DND-41 (cell line): ENCODE results near the gene KRTAP10-3.

Source experiments
- ATAC-seq: fragments of 200-7000 bp; cut with Tn5 transposase; 3 replicates; pipeline ENCODE4 v1.9.1; 2021; ENCODE audit warnings: low read depth; ENCODE audit not compliant: insufficient read depth
- DNase-seq: peaks from one replicate; pipeline ENCODE4 v3.0.0-alpha.2; 2020
- H2AFZ ChIP-seq: 2 replicates; pipeline ENCODE4 v1.6.0; 2012; ENCODE audit warnings: low read depth, low read length
- H3K27ac ChIP-seq: 2 replicates; pipeline ENCODE4 v1.5.1; 2012; ENCODE audit warnings: low read length, inconsistent platforms
- H3K27me3 ChIP-seq: fragments of 200-600 bp; sonication (generic); 2 replicates; pipeline ENCODE4 v1.6.0; 2012; ENCODE audit warnings: low read length, mild to moderate bottlenecking, inconsistent platforms; ENCODE audit not compliant: insufficient read depth, poor library complexity
- H3K36me3 ChIP-seq: 2 replicates; pipeline ENCODE4 v1.5.1; 2012; ENCODE audit warnings: low read length, inconsistent platforms; ENCODE audit not compliant: insufficient read depth
- H3K4me1 ChIP-seq: 2 replicates; pipeline ENCODE4 v1.5.1; 2012; ENCODE audit warnings: mild to moderate bottlenecking, low read length; ENCODE audit not compliant: insufficient read depth
- H3K4me2 ChIP-seq: 2 replicates; pipeline ENCODE4 v1.6.0; 2012; ENCODE audit warnings: mild to moderate bottlenecking, moderate library complexity, low read length, inconsistent platforms; ENCODE audit not compliant: insufficient read depth
- H3K4me3 ChIP-seq, 2 experiments: fragments of 200-600 bp in 1 of 2; shearing (Covaris generic) in 1 of 2; 2 replicates each; pipeline ENCODE4 v1.5.1; 2012 to 2016; ENCODE audit warnings: inconsistent platforms in 2 of 2, low read length in 2 of 2, mild to moderate bottlenecking in 2 of 2, low read depth in 1 of 2, moderate library complexity in 1 of 2
- H3K79me2 ChIP-seq: 2 replicates; pipeline ENCODE4 v1.6.0; 2012; ENCODE audit warnings: low read length, inconsistent platforms; ENCODE audit not compliant: insufficient read depth
- H3K9ac ChIP-seq: 2 replicates; pipeline ENCODE4 v1.6.0; 2012; ENCODE audit warnings: low read depth, mild to moderate bottlenecking, inconsistent platforms, low read length, moderate library complexity
- H3K9me3 ChIP-seq: 2 replicates; pipeline ENCODE4 v1.5.1; 2012; ENCODE audit warnings: low read length, moderate library complexity, mild to moderate bottlenecking, inconsistent platforms; ENCODE audit not compliant: insufficient read depth, severe bottlenecking
- H4K20me1 ChIP-seq: 2 replicates; pipeline ENCODE4 v1.6.0; 2012; ENCODE audit warnings: low read length; ENCODE audit not compliant: insufficient read depth
- EZH2 ChIP-seq: IDR thresholded peaks from 3 replicates; pipeline ENCODE4 v1.6.1; 2012; ENCODE audit warnings: borderline replicate concordance, low read depth, mild to moderate bottlenecking, moderate library complexity, low read length, inconsistent platforms; ENCODE audit not compliant: severe bottlenecking

Gene KRTAP10-3

DNA sequence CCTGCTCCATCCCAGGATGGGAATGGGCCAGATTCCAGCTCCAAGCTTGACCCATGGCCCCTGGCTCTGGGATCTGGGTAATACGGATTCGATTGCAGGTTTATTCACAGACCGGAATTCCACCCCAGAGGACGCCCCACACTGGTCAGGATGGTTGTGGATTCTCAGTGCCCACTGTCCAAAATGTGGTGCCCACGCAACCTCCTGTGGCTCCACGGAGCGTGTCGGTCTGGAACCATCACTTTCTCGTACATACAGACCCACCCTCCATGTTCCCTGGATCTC lies 50.2 kb downstream of the KRTAP10-3 start:
- no peaks in the 10 kb centered on the region for H3K27me3 ChIP-seq
- H3K36me3 ChIP-seq = no peaks in the 10 kb centered on the region
- no peak overlapping the region for H2AFZ ChIP-seq
- no peak overlapping the region for H3K9ac ChIP-seq
- H3K4me3 ChIP-seq = no peak overlapping the region
- H3K79me2 ChIP-seq = no peaks in the 10 kb centered on the region
- H3K4me1 ChIP-seq = peaks cover 4% of the 10 kb centered on the region
- ATAC-seq (no peak), DNase-seq (no peak)
- 0 out of 2 replicates have a peak, but pooled peaks cover 9% of the 10 kb centered on the region for H4K20me1 ChIP-seq
- H3K4me2 ChIP-seq = no peak overlapping the region
- no peak for TF ChIP-seq EZH2
- H3K9me3 ChIP-seq = no peaks in the 10 kb centered on the region
- no peak overlapping the region for H3K27ac ChIP-seq
